Cardiac fibroblast (primary cell): ENCODE results near the gene OR4D1.

Experiments
- DNase-seq, 2 donors: peaks; one replicate each; pipeline versions ENCODE4 v3.0.0 to v3.0.0-alpha.2; 2010; ENCODE audit warnings: low read depth in 2 of 2
- H3K4me3 ChIP-seq, 2 donors: replicated peaks in 1 of 2; 1 replicate in 1 of 2; 2 replicates in 1 of 2; pipeline ENCODE4 v1.5.1; 2011; ENCODE audit warnings: low read depth in 2 of 2, low read length in 2 of 2, mild to moderate bottlenecking in 2 of 2, moderate library complexity in 1 of 2
- CTCF ChIP-seq: IDR thresholded peaks from one replicate; pipeline ENCODE4 v1.5.1; 2011; ENCODE audit warnings: low read depth, mild to moderate bottlenecking, low read length, inconsistent platforms

The OR4D1 gene

GRCh38 chr17:58181796-58182195 lies 33.6 kb downstream of the OR4D1 start:
- no peak overlapping the region for H3K4me3 ChIP-seq
- TF ChIP-seq CTCF, result no peak

GRCh38 chr17:58183514-58183913 lies 35.3 kb downstream of the OR4D1 start:
- no peak overlapping the region for H3K4me3 ChIP-seq
- DNase-seq, result no peak

More at GRCh38 chr17:58181796-58182195, 33.6 kb downstream of the OR4D1 start:
- DNase-seq, result no peak

GRCh38 chr17:58184308-58184985 lies 36.3 kb downstream of the OR4D1 start:
- DNase-seq, result peak; percentile 30 to 59
- H3K4me3 ChIP-seq, result no peak overlapping the region
- TF ChIP-seq CTCF, result no peak

More at GRCh38 chr17:58183514-58183913, 35.3 kb downstream of the OR4D1 start:
- TF ChIP-seq CTCF, result no peak

GRCh38 chr17:58184986-58185761 lies 37.0 kb downstream of the OR4D1 start:
- H3K4me3 ChIP-seq, result no peak overlapping the region
- no peak for DNase-seq
- no peak for TF ChIP-seq CTCF

- DNase-seq, result no peak
- H3K4me3 ChIP-seq, result no peak overlapping the region
- TF ChIP-seq CTCF, result no peak
Measured at GRCh38 chr17:58186591-58186990, 38.4 kb downstream of the OR4D1 start.

- TF ChIP-seq CTCF, result no peak
- DNase-seq, result no peak
- no peak overlapping the region for H3K4me3 ChIP-seq
Measured at GRCh38 chr17:58187063-58187462, 38.9 kb downstream of the OR4D1 start.
